ENCODE data around the gene ABCC5. TPM values are rescaled to one million over a fixed set of nuclear protein-coding genes. Genes with fewer than 3 reads are reported as not detected.

Gene ABCC5
- total RNA-seq, 4 donors from 2014 or later = 15.9 to 46.0 (median 23.3) TPM

DNA sequence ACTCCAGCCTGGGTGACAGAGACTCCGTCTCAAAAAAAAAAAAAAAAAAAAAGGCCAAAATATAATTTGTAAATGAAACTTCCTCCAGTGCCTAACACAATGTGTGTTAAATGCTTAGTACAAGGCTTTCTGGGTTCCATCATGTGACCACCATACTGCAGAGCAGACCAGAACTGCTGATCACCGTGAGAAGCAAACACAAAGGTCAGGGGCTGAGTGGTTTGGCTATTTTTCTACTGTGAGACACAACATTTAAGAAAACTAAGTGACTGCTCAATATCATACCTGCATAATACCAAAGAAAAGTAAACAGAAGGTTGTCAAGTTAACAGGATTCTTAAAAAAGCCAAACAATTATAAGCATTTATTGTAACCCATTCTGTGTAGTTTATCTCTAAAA, 13.2 kb downstream of the ABCC5 start:
- Histone ChIP-seq H3K36me3 (no peaks in the 10 kb centered on the region), H3K27me3 (no peaks in the 10 kb centered on the region), H3K27ac (no peak overlapping the region), H3K4me1 (no peaks in the 10 kb centered on the region), H3K9me3 (no peaks in the 10 kb centered on the region), H3K4me3 (no peak overlapping the region)
- no peak for DNase-seq
- intact Hi-C loops (cut with DNase I; ENCODE audit: low total_unique reads) = no loop called here
- TF ChIP-seq POLR2A (IDR thresholded peaks at IDR 0.05) = no peak
- TF ChIP-seq, protein P1, sequence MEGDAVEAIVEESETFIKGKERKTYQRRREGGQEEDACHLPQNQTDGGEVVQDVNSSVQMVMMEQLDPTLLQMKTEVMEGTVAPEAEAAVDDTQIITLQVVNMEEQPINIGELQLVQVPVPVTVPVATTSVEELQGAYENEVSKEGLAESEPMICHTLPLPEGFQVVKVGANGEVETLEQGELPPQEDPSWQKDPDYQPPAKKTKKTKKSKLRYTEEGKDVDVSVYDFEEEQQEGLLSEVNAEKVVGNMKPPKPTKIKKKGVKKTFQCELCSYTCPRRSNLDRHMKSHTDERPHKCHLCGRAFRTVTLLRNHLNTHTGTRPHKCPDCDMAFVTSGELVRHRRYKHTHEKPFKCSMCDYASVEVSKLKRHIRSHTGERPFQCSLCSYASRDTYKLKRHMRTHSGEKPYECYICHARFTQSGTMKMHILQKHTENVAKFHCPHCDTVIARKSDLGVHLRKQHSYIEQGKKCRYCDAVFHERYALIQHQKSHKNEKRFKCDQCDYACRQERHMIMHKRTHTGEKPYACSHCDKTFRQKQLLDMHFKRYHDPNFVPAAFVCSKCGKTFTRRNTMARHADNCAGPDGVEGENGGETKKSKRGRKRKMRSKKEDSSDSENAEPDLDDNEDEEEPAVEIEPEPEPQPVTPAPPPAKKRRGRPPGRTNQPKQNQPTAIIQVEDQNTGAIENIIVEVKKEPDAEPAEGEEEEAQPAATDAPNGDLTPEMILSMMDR (IDR thresholded peaks at IDR 0.05) = no peak

DNA sequence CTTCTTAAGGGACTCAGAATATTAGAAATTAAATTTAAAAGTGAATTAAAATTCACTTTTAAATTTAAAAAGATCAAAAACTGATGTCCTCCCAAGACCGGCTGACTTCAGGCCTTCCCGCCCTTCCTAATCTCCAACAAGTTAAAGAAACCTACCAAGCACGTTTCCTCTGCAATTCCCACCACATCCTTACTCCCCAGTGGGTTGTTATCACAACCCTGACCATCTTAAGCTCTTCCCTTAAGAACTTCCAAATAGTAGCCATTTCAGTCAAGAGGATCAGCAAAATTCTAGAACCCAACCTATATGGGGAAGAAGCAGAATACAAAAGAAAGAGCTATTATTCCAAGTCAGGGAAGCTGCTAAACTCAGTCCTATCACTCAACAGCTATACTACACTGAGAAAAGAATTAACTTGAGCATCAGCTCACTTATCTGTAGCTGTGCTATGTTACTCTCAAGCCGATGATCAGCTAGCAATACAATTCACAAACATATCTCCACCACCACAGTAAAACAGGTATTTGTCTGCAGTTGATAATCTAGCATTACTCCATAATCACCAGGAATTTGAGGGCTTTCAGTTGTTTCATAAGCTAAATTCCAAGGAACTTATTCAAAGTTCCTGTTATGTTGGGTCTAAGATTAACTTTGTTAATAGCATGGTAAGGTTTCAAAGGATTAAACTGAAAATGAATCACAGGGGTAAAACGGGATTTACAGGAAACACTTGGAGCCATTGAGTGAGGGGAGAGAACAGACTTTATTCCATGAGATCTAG, 14.3 kb downstream of the ABCC5 start:
- TF ChIP-seq POLR2A (IDR thresholded peaks at IDR 0.05) = no peak
- TF ChIP-seq, protein P1 (IDR thresholded peaks at IDR 0.05) = no peak
- no peaks in the 10 kb centered on the region for H3K27me3 ChIP-seq
- H3K4me1 ChIP-seq = no peaks in the 10 kb centered on the region
- no peaks in the 10 kb centered on the region for H3K9me3 ChIP-seq
- no peak overlapping the region for H3K27ac ChIP-seq
- no peak for DNase-seq
- H3K36me3 ChIP-seq = no peaks in the 10 kb centered on the region
- H3K4me3 ChIP-seq = no peak overlapping the region
- intact Hi-C loops (cut with DNase I; ENCODE audit: low total_unique reads) = no loop called here

DNA sequence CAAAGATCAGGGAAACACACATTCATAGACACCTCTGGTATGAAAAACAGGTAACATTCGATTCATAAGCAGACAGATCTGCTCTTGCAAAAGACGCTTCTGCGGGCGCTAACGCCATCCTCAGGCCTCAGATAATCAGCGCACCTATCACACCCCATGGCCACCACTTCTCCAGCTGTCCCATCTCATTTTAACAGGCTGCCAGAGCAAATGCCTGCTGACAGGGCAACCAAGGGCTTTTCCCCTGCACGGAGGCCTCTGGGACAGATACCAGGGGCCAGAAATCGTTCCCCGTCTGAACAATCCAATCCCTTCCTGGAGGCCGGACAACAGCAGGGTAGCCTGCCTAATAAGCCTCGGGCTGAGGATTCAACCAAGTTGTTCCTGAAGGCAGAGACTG, 15.2 kb downstream of the ABCC5 start:
- Histone ChIP-seq H3K36me3 (no peaks in the 10 kb centered on the region), H3K27me3 (no peaks in the 10 kb centered on the region), H3K9me3 (no peaks in the 10 kb centered on the region), H3K4me1 (no peaks in the 10 kb centered on the region), H3K27ac (no peak overlapping the region), H3K4me3 (no peak overlapping the region)
- intact Hi-C loops (cut with DNase I; ENCODE audit: low total_unique reads) = no loop called here
- TF ChIP-seq, protein P1 (IDR thresholded peaks at IDR 0.05) = no peak
- TF ChIP-seq POLR2A (IDR thresholded peaks at IDR 0.05) = no peak
- no peak for DNase-seq

DNA sequence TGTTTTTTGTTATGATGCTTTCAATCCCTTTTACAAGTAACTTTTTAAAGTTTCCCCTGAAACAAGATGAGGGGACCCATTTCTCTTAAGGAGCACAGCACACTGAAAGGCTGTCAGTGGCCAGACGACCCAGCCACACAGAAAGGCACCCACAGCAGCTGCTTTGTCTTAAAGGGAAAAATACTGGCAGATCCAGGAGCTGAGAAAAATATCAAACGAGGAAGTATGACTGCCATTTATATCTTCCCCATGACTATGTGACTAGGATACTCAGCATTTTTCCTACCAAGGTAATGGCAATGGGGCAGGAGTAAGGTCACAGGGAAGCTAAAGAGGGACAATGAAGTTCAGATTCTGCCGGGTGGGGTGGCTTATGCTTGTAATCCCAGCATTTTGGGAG, 15.9 kb downstream of the ABCC5 start:
- H3K4me3 ChIP-seq = no peak overlapping the region
- H3K4me1 ChIP-seq = no peaks in the 10 kb centered on the region
- no peaks in the 10 kb centered on the region for H3K9me3 ChIP-seq
- no peak overlapping the region for H3K27ac ChIP-seq
- no peak for TF ChIP-seq POLR2A (IDR thresholded peaks at IDR 0.05)
- TF ChIP-seq, protein P1 (IDR thresholded peaks at IDR 0.05) = no peak
- no peak for DNase-seq
- no peaks in the 10 kb centered on the region for H3K27me3 ChIP-seq
- intact Hi-C loops (cut with DNase I; ENCODE audit: low total_unique reads) = no loop called here
- H3K36me3 ChIP-seq = no peaks in the 10 kb centered on the region

- intact Hi-C loops (cut with DNase I; ENCODE audit: low total_unique reads) = no loop called here
- no peak overlapping the region for H3K27ac ChIP-seq
- TF ChIP-seq, protein P1 (IDR thresholded peaks at IDR 0.05) = no peak
- no peaks in the 10 kb centered on the region for H3K9me3 ChIP-seq
- DNase-seq = no peak
- H3K27me3 ChIP-seq = no peaks in the 10 kb centered on the region
- H3K36me3 ChIP-seq = no peaks in the 10 kb centered on the region
- no peaks in the 10 kb centered on the region for H3K4me1 ChIP-seq
- no peak overlapping the region for H3K4me3 ChIP-seq
Observed at GRCh38 chr3:183991403-183991802, 26.3 kb downstream of the ABCC5 start.

All from uterus (tissue), 4 donors.